Measurements from ENCODE around the gene CELF4. TPM values are rescaled to one million over a fixed set of nuclear protein-coding genes. Genes with fewer than 3 reads are reported as not detected.

CELF4 gene
- total and polyA plus RNA-seq, 2 of the 4 experiments (the other 2 are of a cell fraction) = not detected

- Histone ChIP-seq H2AK9ac (replicated peaks; ENCODE audit: low read depth, low read length, poor library complexity) (no peak overlapping the region), H4K20me1 (ENCODE audit: insufficient read depth, low read length) (no peaks in the 10 kb centered on the region), H3K4me2 (ENCODE audit: low read depth, low read length) (no peak overlapping the region), H3K14ac (replicated peaks; ENCODE audit: low read depth, low read length) (no peak overlapping the region), H3K79me1 (ENCODE audit: low read depth in 1 of 2, low read length in 2 of 2) (no peaks in the 10 kb centered on the region), H2AK5ac (ENCODE audit: low read depth, low read length) (no peak overlapping the region), H4K5ac (ENCODE audit: low read depth, low read length) (no peak overlapping the region), H3K27me3 (ENCODE audit: control insufficient read depth, insufficient read depth, low read length) (peaks cover 10% of the 10 kb centered on the region; the same call in 1 of the 2 replicates), H3K23ac (ENCODE audit: low read depth, low read length) (no peak overlapping the region), H2BK120ac (ENCODE audit: low read depth, low read length) (no peak overlapping the region), H2BK20ac (ENCODE audit: low read depth, low read length) (no peak overlapping the region), H3K9me3 (ENCODE audit: control insufficient read depth, insufficient read depth, low read length) (no peaks in the 10 kb centered on the region), H2AFZ (replicated peaks; ENCODE audit: low read length, poor library complexity) (no peak overlapping the region), H2BK5ac (ENCODE audit: low read depth, low read length, poor library complexity, severe bottlenecking) (no peak overlapping the region), H4K8ac (ENCODE audit: low read depth in 2 of 2, low read length in 2 of 2) (no peak overlapping the region), H3K9ac (ENCODE audit: low read depth, low read length) (no peak overlapping the region), H3K56ac (ENCODE audit: extremely low read depth, insufficient read depth, low read length) (no peak overlapping the region), H3K4me3 (ENCODE audit: insufficient read depth, low read depth, low read length) (no peak overlapping the region), H3K9me1 (ENCODE audit: insufficient read depth, low read length) (no peaks in the 10 kb centered on the region; the same call in 1 of the 2 replicates), H4K91ac (ENCODE audit: insufficient read depth, low read depth, low read length) (no peak overlapping the region), H3K18ac (ENCODE audit: low read depth, low read length) (no peak overlapping the region), H2BK15ac (ENCODE audit: low read depth, low read length) (no peak overlapping the region), H3K27ac (ENCODE audit: insufficient read depth, low read length) (no peak overlapping the region), H3K4me1 (ENCODE audit: control insufficient read depth, insufficient read depth, low read length) (peaks cover 4% of the 10 kb centered on the region; the same call in 1 of the 2 replicates), H3K36me3 (ENCODE audit: control insufficient read depth, insufficient read depth, low read length) (no peaks in the 10 kb centered on the region), H3K4ac (ENCODE audit: low read depth, low read length) (no peak overlapping the region)
- dilution Hi-C loops (cut with HindIII; ENCODE audit: low sequenced_read_pairs, unreplicated experiment) (no loop called here), intact Hi-C loops (cut with micrococcal nuclease) (no loop called here), in situ Hi-C loops (cut with MboI; ENCODE audit: low sequenced_read_pairs) (no loop called here)
- 60% methylated on average over 1 of the region's 3 CpGs; no CpG with 5 or more reads in 1 of the 2 experiments for WGBS, 2 experiments (ENCODE audit: extremely low coverage in 2 of 2, insufficient read length in 1 of 2)
- TF ChIP-seq CHD1 (IDR thresholded peaks at IDR 0.05; ENCODE audit: low read depth, low read length) = no peak
- TF ChIP-seq USF2 (IDR thresholded peaks at IDR 0.05; ENCODE audit: low read depth, low read length) = no peak
- no peak for TF ChIP-seq MXI1 (IDR thresholded peaks at IDR 0.05; ENCODE audit: borderline replicate concordance, low read depth, low read length)
- no peak for TF ChIP-seq CTCF (conservative IDR thresholded peaks at IDR 0.05; ENCODE audit: low read depth, low read length)
- no peak for TF ChIP-seq RFX5 (IDR thresholded peaks at IDR 0.05; ENCODE audit: low read depth, low read length)
- TF ChIP-seq POLR2A (IDR thresholded peaks at IDR 0.05; ENCODE audit: low read depth, low read length) = no peak
- no peak for TF ChIP-seq MAFK (IDR thresholded peaks at IDR 0.05; ENCODE audit: low read depth, low read length)
- TF ChIP-seq ELK1 (IDR thresholded peaks at IDR 0.05; ENCODE audit: borderline replicate concordance, low read depth, low read length) = no peak
- TF ChIP-seq SMC3 (IDR thresholded peaks at IDR 0.05; ENCODE audit: low read depth, low read length) = no peak
- no peak for TF ChIP-seq CEBPB (IDR thresholded peaks at IDR 0.05; ENCODE audit: low read depth, low read length)
- TF ChIP-seq FOS (IDR thresholded peaks at IDR 0.05; ENCODE audit: low read depth, low read length) = no peak
- no peak for TF ChIP-seq RAD21 (IDR thresholded peaks at IDR 0.05; ENCODE audit: low read length)
- no peak for TF ChIP-seq RCOR1 (IDR thresholded peaks at IDR 0.05; ENCODE audit: insufficient replicate concordance, low read length)
- CTCF ChIA-PET = no interaction called here
- BruUV-seq (replicated peaks) = no TSS peak
- POLR2A ChIA-PET (ENCODE audit: unreplicated experiment) = no interaction called here
- ATAC-seq (ENCODE audit: low read depth) (no peak), DNase-seq (no peak)
These were observed 263.1 kb downstream of the CELF4 start for GRCh38 chr18:37302519-37302918.
